Endothelial cell of umbilical vein (primary cell): ENCODE measurements around the gene HLA-F. TPM values are rescaled to one million over a fixed set of nuclear protein-coding genes. Genes with fewer than 3 reads are reported as not detected.

Experiments used
- BruUV-seq: library from RNA; stranded (reverse); fragments of 400-500 nt; replicated peaks from 2 replicates; lab custom pipeline; 2021; lab: Mats Ljungman, UMichigan
- CTCF ChIA-PET: fragments of 300-600, 350-600 bp; sonication (Branson Sonifier 250); formaldehyde crosslinking; loops from one replicate; lab custom pipeline; 2021; ENCODE audit warnings: antibody characterized with exemption, inconsistent platforms; lab: Charles Lee
- POLR2A ChIA-PET: fragments of 300-600, 350-600 bp; sonication (Branson Sonifier 250); formaldehyde crosslinking; loops from one replicate; lab custom pipeline; 2021; ENCODE audit warnings: antibody characterized with exemption, inconsistent platforms; lab: Charles Lee
- DNase-seq: peaks from one replicate; pipeline ENCODE4 v3.0.0-alpha.2; 2011; ENCODE audit warnings: low read depth, low spot score
- FAIRE-seq: peaks from 2 replicates; lab custom pipeline; 2011; peaks lifted over from hg19 to GRCh38; lab: Jason Lieb, UNC
- H2AFZ ChIP-seq: 2 replicates; pipeline ENCODE4 v1.6.0; 2012; ENCODE audit warnings: low read depth, low read length, control low read depth, inconsistent platforms
- H3K27ac ChIP-seq: 2 replicates; pipeline ENCODE4 v1.5.1; 2011; ENCODE audit warnings: low read depth, mild to moderate bottlenecking, control low read depth, low read length, moderate library complexity; ENCODE audit not compliant: insufficient read depth
- H3K27me3 ChIP-seq, 2 experiments: 2 replicates each; pipeline versions ENCODE4 v1.6.0 to v1.6.1; 2011; ENCODE audit warnings: low read length in 2 of 2, mixed read lengths in 1 of 2; ENCODE audit not compliant: control insufficient read depth in 2 of 2, insufficient read depth in 2 of 2
- H3K36me3 ChIP-seq, 2 experiments: 2 replicates in 1 of 2; 3 replicates in 1 of 2; pipeline ENCODE4 v1.5.1; 2011; ENCODE audit warnings: low read length in 2 of 2, mild to moderate bottlenecking in 1 of 2, moderate library complexity in 1 of 2; ENCODE audit not compliant: control insufficient read depth in 2 of 2, insufficient read depth in 2 of 2; ENCODE audit errors: extremely low read depth in 1 of 2
- H3K4me1 ChIP-seq: 3 replicates; pipeline ENCODE4 v1.5.1; 2011; ENCODE audit warnings: mild to moderate bottlenecking, low read length; ENCODE audit not compliant: control insufficient read depth, insufficient read depth; ENCODE audit errors: extremely low read depth
- H3K4me2 ChIP-seq: 2 replicates; pipeline ENCODE4 v1.6.1; 2011; ENCODE audit warnings: low read length, control low read depth, mixed read lengths; ENCODE audit not compliant: insufficient read depth
- H3K4me3 ChIP-seq, 3 experiments: fragments of 200-600 bp in 1 of 3; sonication (generic), shearing (Covaris generic) in 1 of 3; replicated peaks in 1 of 3; 2 replicates each; pipeline ENCODE4 v1.5.1; 2011 to 2016; ENCODE audit warnings: control low read depth in 3 of 3, low read length in 3 of 3, mild to moderate bottlenecking in 2 of 3, inconsistent platforms in 1 of 3, low read depth in 1 of 3, moderate library complexity in 1 of 3; ENCODE audit not compliant: insufficient read depth in 1 of 3
- H3K79me2 ChIP-seq: 2 replicates; pipeline ENCODE4 v1.6.0; 2012; ENCODE audit warnings: low read length, inconsistent platforms; ENCODE audit not compliant: control insufficient read depth, insufficient read depth
- H3K9ac ChIP-seq: replicated peaks from 2 replicates; pipeline ENCODE3; 2011; ENCODE audit warnings: low read length, control low read depth; ENCODE audit not compliant: insufficient read depth; ENCODE audit errors: extremely low read depth
- H3K9me1 ChIP-seq: replicated peaks from 3 replicates; pipeline ENCODE4 v1.6.0; 2011; ENCODE audit warnings: mild to moderate bottlenecking, low read length; ENCODE audit not compliant: control insufficient read depth, insufficient read depth; ENCODE audit errors: extremely low read depth
- H3K9me3 ChIP-seq: replicated peaks from 2 replicates; pipeline ENCODE4 v1.5.1; 2012; ENCODE audit warnings: low read length, inconsistent platforms; ENCODE audit not compliant: control insufficient read depth, insufficient read depth
- H4K20me1 ChIP-seq: replicated peaks from 2 replicates; pipeline ENCODE3; 2011; ENCODE audit warnings: mild to moderate bottlenecking, low read length; ENCODE audit not compliant: control insufficient read depth, insufficient read depth; ENCODE audit errors: extremely low read depth
- EZH2 ChIP-seq: IDR thresholded peaks from 2 replicates; pipeline ENCODE4 v1.6.1; 2012; ENCODE audit warnings: borderline replicate concordance, low read depth, mild to moderate bottlenecking, moderate library complexity, low read length, inconsistent platforms; ENCODE audit not compliant: severe bottlenecking
- FOS ChIP-seq: IDR thresholded peaks from 2 replicates; pipeline ENCODE4 v1.6.1; 2011; ENCODE audit warnings: mild to moderate bottlenecking, low read length, moderate library complexity, borderline replicate concordance; ENCODE audit not compliant: insufficient read depth
- GATA2 ChIP-seq: IDR thresholded peaks from 2 replicates; pipeline ENCODE4 v1.7.0; 2011; ENCODE audit warnings: low read depth, mild to moderate bottlenecking, moderate library complexity, mixed read lengths, low read length; ENCODE audit not compliant: insufficient read length, insufficient read depth
- JUN ChIP-seq: IDR thresholded peaks from 2 replicates; pipeline ENCODE4 v1.6.1; 2011; ENCODE audit warnings: borderline replicate concordance, low read depth; ENCODE audit not compliant: insufficient read length, insufficient read depth
- MYC ChIP-seq: IDR thresholded peaks from one replicate; pipeline ENCODE4 v1.6.1; 2011; ENCODE audit warnings: mild to moderate bottlenecking, low read depth, low read length
- POLR2A ChIP-seq: IDR thresholded peaks from 2 replicates; pipeline ENCODE4 v1.6.1; 2012; ENCODE audit warnings: low read depth, mild to moderate bottlenecking, control low read depth, low read length
- POLR2AphosphoS5 ChIP-seq: IDR thresholded peaks from 2 replicates; pipeline ENCODE4 v1.6.1; 2012; ENCODE audit warnings: low read depth, mild to moderate bottlenecking, control low read depth, low read length, moderate library complexity; ENCODE audit not compliant: insufficient read depth
- dilution Hi-C: fragments of 300-500 bp; cut with MboI; formaldehyde crosslinking; loops from one replicate; pipeline ENCODE4 v1.15.0; 2019; ENCODE audit warnings: low sequenced_read_pairs; ENCODE audit not compliant: extremely low pct_ligation_motif_present
- intact Hi-C: fragments of 100-400 bp; cut with micrococcal nuclease; formaldehyde crosslinking; loops from one replicate; pipeline ENCODE4 v1.10.0; 2022
- polyA plus RNA-seq, 4 experiments: library from polyadenylated mRNA; depleted of rRNA in 3 of 4; stranded (reverse) in 3 of 4; unstranded in 1 of 4; fragments of >200 nt; gene quantifications; 2 replicates each; pipeline versions ENCODE4 v1.2.1 to v1.2.3, GENCODE V29; 2011 to 2012; ENCODE audit warnings: missing spikeins in 1 of 4
- total RNA-seq: library from RNA; stranded (reverse); gene quantifications from 2 replicates; pipeline ENCODE4 v1.2.3, GENCODE V29; 2021
- TF ChIP-seq, protein P1 (sequence below): IDR thresholded peaks from 2 replicates; pipeline ENCODE4 v1.6.1; 2011; ENCODE audit not compliant: insufficient read depth, insufficient read length
- TF ChIP-seq, protein P2 (sequence below), 2 donors: IDR thresholded peaks; 1 replicate in 1 of 2; 2 replicates in 1 of 2; pipeline ENCODE4 v1.5.1; 2011; ENCODE audit warnings: low read length in 2 of 2, mild to moderate bottlenecking in 2 of 2, moderate library complexity in 2 of 2, control low read depth in 1 of 2, inconsistent platforms in 1 of 2, low read depth in 1 of 2; ENCODE audit not compliant: insufficient read depth in 1 of 2; ENCODE audit errors: extremely low read depth in 1 of 2

Gene HLA-F
- total and polyA plus RNA-seq, 2 donors (not counting 3 experiments of a cell fraction or from before 2014, with no cell fraction given): 1.5 to 1.6 TPM

DNA sequence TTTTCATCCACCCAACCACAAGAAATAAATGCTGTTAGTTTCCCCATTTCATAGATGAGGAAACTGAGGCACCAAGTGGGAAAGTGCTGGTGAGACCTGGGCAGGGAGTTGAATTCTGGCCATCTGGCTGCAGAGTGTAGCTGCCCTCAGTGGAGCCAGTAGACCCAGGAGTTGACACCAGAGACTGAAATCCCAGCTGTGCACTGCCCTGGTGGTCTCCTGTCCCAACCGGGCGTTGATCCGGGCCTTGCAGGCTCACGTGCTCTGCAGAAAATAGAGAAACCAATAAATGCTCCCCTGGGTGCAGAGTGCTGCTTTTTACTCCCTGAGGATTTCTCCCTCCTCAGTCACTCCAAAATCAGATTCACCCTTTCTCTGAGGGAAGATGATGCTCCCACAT is 18.4 kb downstream of the HLA-F start:
- H3K4me3 ChIP-seq: no peak overlapping the region

More for the DNA sequence above, 18.4 kb downstream of the HLA-F start:
- Histone ChIP-seq H3K4me1 (no peaks in the 10 kb centered on the region), H3K27me3 (no peaks in the 10 kb centered on the region), H3K9me1 (no peaks in the 10 kb centered on the region), H3K27ac (no peak overlapping the region), H3K36me3 (no peaks in the 10 kb centered on the region), H3K4me2 (no peak overlapping the region), H4K20me1 (no peaks in the 10 kb centered on the region), H3K9me3 (no peaks in the 10 kb centered on the region), H3K9ac (no peak overlapping the region), H3K79me2 (no peaks in the 10 kb centered on the region), H2AFZ (no peak overlapping the region)
- no TSS peak for BruUV-seq
- ChIA-PET CTCF (no interaction called here), POLR2A (no interaction called here)
- no peak for TF ChIP-seq POLR2AphosphoS5
- no peak for TF ChIP-seq EZH2
- no peak for TF ChIP-seq POLR2A
- TF ChIP-seq, protein P1, sequence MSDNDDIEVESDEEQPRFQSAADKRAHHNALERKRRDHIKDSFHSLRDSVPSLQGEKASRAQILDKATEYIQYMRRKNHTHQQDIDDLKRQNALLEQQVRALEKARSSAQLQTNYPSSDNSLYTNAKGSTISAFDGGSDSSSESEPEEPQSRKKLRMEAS: no peak
- TF ChIP-seq MYC: no peak
- no peak for TF ChIP-seq JUN
- no peak for TF ChIP-seq FOS
- TF ChIP-seq, protein P2, sequence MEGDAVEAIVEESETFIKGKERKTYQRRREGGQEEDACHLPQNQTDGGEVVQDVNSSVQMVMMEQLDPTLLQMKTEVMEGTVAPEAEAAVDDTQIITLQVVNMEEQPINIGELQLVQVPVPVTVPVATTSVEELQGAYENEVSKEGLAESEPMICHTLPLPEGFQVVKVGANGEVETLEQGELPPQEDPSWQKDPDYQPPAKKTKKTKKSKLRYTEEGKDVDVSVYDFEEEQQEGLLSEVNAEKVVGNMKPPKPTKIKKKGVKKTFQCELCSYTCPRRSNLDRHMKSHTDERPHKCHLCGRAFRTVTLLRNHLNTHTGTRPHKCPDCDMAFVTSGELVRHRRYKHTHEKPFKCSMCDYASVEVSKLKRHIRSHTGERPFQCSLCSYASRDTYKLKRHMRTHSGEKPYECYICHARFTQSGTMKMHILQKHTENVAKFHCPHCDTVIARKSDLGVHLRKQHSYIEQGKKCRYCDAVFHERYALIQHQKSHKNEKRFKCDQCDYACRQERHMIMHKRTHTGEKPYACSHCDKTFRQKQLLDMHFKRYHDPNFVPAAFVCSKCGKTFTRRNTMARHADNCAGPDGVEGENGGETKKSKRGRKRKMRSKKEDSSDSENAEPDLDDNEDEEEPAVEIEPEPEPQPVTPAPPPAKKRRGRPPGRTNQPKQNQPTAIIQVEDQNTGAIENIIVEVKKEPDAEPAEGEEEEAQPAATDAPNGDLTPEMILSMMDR (IDR thresholded peaks at IDR 0.05; ENCODE audit: extremely low read depth in 1 of 2, insufficient read depth in 1 of 2, low read depth in 1 of 2, low read length in 2 of 2): no peak
- no peak for TF ChIP-seq GATA2
- DNase-seq (no peak), FAIRE-seq (no peak)
- dilution Hi-C loops (no loop called here), intact Hi-C loops (no loop called here)
